Gastrocnemius medialis (tissue), 4 donors: Measurements from ENCODE around the gene NOXO1. TPM values are rescaled to one million over a fixed set of nuclear protein-coding genes. Genes with fewer than 3 reads are reported as not detected.
A peak's percentile ranks its signal among the peaks of the same experiment; 100 is the strongest.

Source experiments
- ATAC-seq, 2 donors: fragments of 150-250 bp; one replicate each; pipeline ENCODE4 v1.9.1; 2016
- DNase-seq, 2 donors: peaks; one replicate each; pipeline ENCODE4 v3.0.0-alpha.2; 2019
- H3K27ac ChIP-seq, 4 donors: fragments of 200-600 bp; sonication (generic); 1 replicate in 1 of 4; 2 replicates in 3 of 4; pipeline ENCODE4 v1.5.1; 2016 to 2018; ENCODE audit warnings: mild to moderate bottlenecking in 2 of 4, moderate library complexity in 1 of 4
- H3K27me3 ChIP-seq, 3 donors: fragments of 200-600 bp; sonication (generic) in 2 of 3; 1 replicate in 1 of 3; 2 replicates in 2 of 3; pipeline versions ENCODE4 v1.5.1 to v1.6.0; 2016 to 2019; ENCODE audit warnings: mild to moderate bottlenecking in 1 of 3, moderate library complexity in 1 of 3
- H3K36me3 ChIP-seq, 2 donors: fragments of 200-600 bp; sonication (generic) in 1 of 2; one replicate each; pipeline ENCODE4 v1.5.1; 2017 to 2018
- H3K4me1 ChIP-seq, 2 donors: fragments of 200-600 bp; sonication (generic) in 1 of 2; one replicate each; pipeline ENCODE4 v1.5.1; 2016 to 2017; ENCODE audit warnings: mild to moderate bottlenecking in 2 of 2
- H3K4me3 ChIP-seq, 4 donors: fragments of 200-600 bp; sonication (generic) in 3 of 4; 1 replicate in 1 of 4; 2 replicates in 3 of 4; pipeline ENCODE4 v1.5.1; 2016 to 2019; ENCODE audit warnings: mild to moderate bottlenecking in 2 of 4
- H3K9me3 ChIP-seq, 3 donors: fragments of 200-600 bp; sonication (generic) in 2 of 3; 1 replicate in 1 of 3; 2 replicates in 2 of 3; pipeline ENCODE4 v1.5.1; 2016 to 2019
- POLR2A ChIP-seq, 2 donors: fragments of 450-650 bp; IDR thresholded peaks; one replicate each; pipeline ENCODE4 v1.6.1; 2017; ENCODE audit warnings: antibody characterized with exemption in 2 of 2, mild to moderate bottlenecking in 2 of 2, moderate library complexity in 2 of 2
- in situ Hi-C, 4 donors: fragments of 200-750 bp; cut with MboI; loops; one replicate each; pipeline versions ENCODE4 v1.15.0 to v1.8.0; 2017; ENCODE audit warnings: low sequenced_read_pairs in 4 of 4
- intact Hi-C: fragments of 100-400 bp; cut with DNase I; formaldehyde crosslinking; loops from one replicate; pipeline ENCODE4 v1.15.1; 2023; ENCODE audit warnings: low total_unique reads
- total RNA-seq, 4 donors: library from RNA; depleted of rRNA; stranded (reverse); fragments of >200 nt; gene quantifications; one replicate each; pipeline versions ENCODE4 v1.1.0 to v1.2.3, GENCODE V29; 2016
- TF ChIP-seq, protein P1 (sequence below), 5 experiments: fragments of 450-650 bp in 3 of 5; fragments of 200-600 bp in 2 of 5; sonication (generic) in 2 of 5; IDR thresholded peaks in 4 of 5; conservative IDR thresholded peaks in 1 of 5; 1 replicate in 4 of 5; 2 replicates in 1 of 5; pipeline ENCODE4 v1.5.1; 2016 to 2019; ENCODE audit warnings: antibody characterized with exemption in 5 of 5, mild to moderate bottlenecking in 3 of 5, moderate library complexity in 3 of 5

NOXO1 gene
- total RNA-seq, 4 donors from 2014 or later: 0.33 to 0.46 TPM; not detected in 2

DNA sequence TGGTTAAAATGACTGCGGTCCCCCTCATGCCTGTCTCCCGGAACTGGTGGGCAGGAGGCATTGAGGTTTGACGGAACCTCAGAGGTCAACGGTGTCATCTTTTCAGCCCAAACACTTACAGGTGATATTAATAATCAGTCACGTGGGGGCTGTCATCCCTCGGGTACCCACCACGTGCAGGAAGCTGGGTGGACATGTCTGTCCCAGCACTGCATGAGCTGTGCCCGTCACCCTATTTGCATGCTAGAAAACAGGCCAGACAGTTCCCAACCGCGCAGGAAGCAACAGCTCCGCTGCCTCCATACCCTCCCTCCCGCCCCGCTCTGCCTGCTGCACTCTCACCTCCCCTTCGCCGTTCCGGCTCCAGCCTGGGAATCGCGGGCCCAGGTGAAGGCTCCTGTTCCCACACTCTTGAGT lies 9.9 kb upstream of the NOXO1 start:
- DNase-seq: no peak
- Histone ChIP-seq H3K36me3 (peaks cover 0 to 12% of the 10 kb centered on the region in 2 donors), H3K27ac (no peak overlapping the region), H3K9me3 (no peaks in the 10 kb centered on the region), H3K4me3 (peak overlapping the region in 2 of 4 donors; percentile 43 to 74), H3K27me3 (peaks cover 30 to 38% (median 34%) of the 10 kb centered on the region in 3 donors), H3K4me1 (peaks cover 7 to 16% of the 10 kb centered on the region in 2 donors)
- intact Hi-C loops: no loop called here
- in situ Hi-C loops: no loop called here
- no peak for TF ChIP-seq POLR2A (IDR thresholded peaks at IDR 0.05)
- TF ChIP-seq, protein P1, sequence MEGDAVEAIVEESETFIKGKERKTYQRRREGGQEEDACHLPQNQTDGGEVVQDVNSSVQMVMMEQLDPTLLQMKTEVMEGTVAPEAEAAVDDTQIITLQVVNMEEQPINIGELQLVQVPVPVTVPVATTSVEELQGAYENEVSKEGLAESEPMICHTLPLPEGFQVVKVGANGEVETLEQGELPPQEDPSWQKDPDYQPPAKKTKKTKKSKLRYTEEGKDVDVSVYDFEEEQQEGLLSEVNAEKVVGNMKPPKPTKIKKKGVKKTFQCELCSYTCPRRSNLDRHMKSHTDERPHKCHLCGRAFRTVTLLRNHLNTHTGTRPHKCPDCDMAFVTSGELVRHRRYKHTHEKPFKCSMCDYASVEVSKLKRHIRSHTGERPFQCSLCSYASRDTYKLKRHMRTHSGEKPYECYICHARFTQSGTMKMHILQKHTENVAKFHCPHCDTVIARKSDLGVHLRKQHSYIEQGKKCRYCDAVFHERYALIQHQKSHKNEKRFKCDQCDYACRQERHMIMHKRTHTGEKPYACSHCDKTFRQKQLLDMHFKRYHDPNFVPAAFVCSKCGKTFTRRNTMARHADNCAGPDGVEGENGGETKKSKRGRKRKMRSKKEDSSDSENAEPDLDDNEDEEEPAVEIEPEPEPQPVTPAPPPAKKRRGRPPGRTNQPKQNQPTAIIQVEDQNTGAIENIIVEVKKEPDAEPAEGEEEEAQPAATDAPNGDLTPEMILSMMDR (IDR thresholded peaks at IDR 0.05 in 4 of 5, conservative IDR thresholded peaks at IDR 0.05 in 1 of 5): no peak
- no peak for ATAC-seq

GRCh38 chr16:1990351-1991134 lies 9.3 kb upstream of the NOXO1 start:
- Histone ChIP-seq H3K27ac (no peak overlapping the region), H3K27me3 (peaks cover 30 to 38% (median 34%) of the 10 kb centered on the region in 3 donors), H3K4me1 (peaks cover 7 to 16% of the 10 kb centered on the region in 2 donors), H3K36me3 (peaks cover 0 to 18% of the 10 kb centered on the region in 2 donors), H3K9me3 (no peaks in the 10 kb centered on the region), H3K4me3 (no peak overlapping the region)
- intact Hi-C loops: no loop called here
- no peak for DNase-seq
- TF ChIP-seq POLR2A (IDR thresholded peaks at IDR 0.05): no peak
- TF ChIP-seq, protein P1 (IDR thresholded peaks at IDR 0.05 in 4 of 5, conservative IDR thresholded peaks at IDR 0.05 in 1 of 5): no peak
- in situ Hi-C loops: no loop called here
- ATAC-seq: no peak

GRCh38 chr16:1990101-1990350 lies 8.8 kb upstream of the NOXO1 start:
- ATAC-seq (no peak), DNase-seq (no peak)
- H3K27ac ChIP-seq: no peak overlapping the region
- H3K4me1 ChIP-seq: peaks cover 12 to 21% of the 10 kb centered on the region in 2 donors
- intact Hi-C loops: no loop called here
- H3K9me3 ChIP-seq: no peaks in the 10 kb centered on the region
- peaks cover 0 to 20% of the 10 kb centered on the region in 2 donors for H3K36me3 ChIP-seq
- TF ChIP-seq, protein P1 (IDR thresholded peaks at IDR 0.05 in 4 of 5, conservative IDR thresholded peaks at IDR 0.05 in 1 of 5): no peak
- TF ChIP-seq POLR2A (IDR thresholded peaks at IDR 0.05): no peak
- in situ Hi-C loops: no loop called here
- no peak overlapping the region for H3K4me3 ChIP-seq
- peaks cover 30 to 38% (median 34%) of the 10 kb centered on the region in 3 donors for H3K27me3 ChIP-seq

- in situ Hi-C loops: no loop called here
- peaks cover 0 to 20% of the 10 kb centered on the region in 2 donors for H3K36me3 ChIP-seq
- H3K4me3 ChIP-seq: no peak within 1 kb of the TSS
- H3K27me3 ChIP-seq: peaks cover 30 to 38% (median 34%) of the 10 kb centered on the region in 3 donors
- peaks cover 16 to 27% of the 10 kb centered on the region in 2 donors for H3K4me1 ChIP-seq
- no peak for ATAC-seq
- H3K9me3 ChIP-seq: no peaks in the 10 kb centered on the region
- DNase-seq: no peak
- no peak within 1 kb of the TSS for H3K27ac ChIP-seq
- intact Hi-C loops: loop anchor here (10.0 kb wide), 1 partner anchor 375 kb away; the partner anchor contains the start of genes CRAMP1 and IFT140
- no peak for TF ChIP-seq POLR2A (IDR thresholded peaks at IDR 0.05)
- TF ChIP-seq, protein P1 (IDR thresholded peaks at IDR 0.05 in 4 of 5, conservative IDR thresholded peaks at IDR 0.05 in 1 of 5): no peak
These were observed 8.2 kb upstream of the NOXO1 start, which contains the start of gene SYNGR3 for GRCh38 chr16:1989209-1990100. SYNGR3 (plus strand) TSS chr16:1989970; CDS start chr16:1990103, 133 bp downstream.
